HG03095 (cell line): Measurements from ENCODE around the gene DUSP18.
"Not testable (repeated sequence)": the region's sequence is repeated elsewhere in the genome, so short reads cannot be mapped to it uniquely, and the experiment has no call there.

ENCODE experiments used
- ATAC-seq: cut with Tn5 transposase; IDR thresholded peaks from one replicate; pipeline ENCODE4 v1.9.1; 2021; ENCODE audit warnings: moderate library complexity; ENCODE audit not compliant: unreplicated experiment

DUSP18 gene

DNA sequence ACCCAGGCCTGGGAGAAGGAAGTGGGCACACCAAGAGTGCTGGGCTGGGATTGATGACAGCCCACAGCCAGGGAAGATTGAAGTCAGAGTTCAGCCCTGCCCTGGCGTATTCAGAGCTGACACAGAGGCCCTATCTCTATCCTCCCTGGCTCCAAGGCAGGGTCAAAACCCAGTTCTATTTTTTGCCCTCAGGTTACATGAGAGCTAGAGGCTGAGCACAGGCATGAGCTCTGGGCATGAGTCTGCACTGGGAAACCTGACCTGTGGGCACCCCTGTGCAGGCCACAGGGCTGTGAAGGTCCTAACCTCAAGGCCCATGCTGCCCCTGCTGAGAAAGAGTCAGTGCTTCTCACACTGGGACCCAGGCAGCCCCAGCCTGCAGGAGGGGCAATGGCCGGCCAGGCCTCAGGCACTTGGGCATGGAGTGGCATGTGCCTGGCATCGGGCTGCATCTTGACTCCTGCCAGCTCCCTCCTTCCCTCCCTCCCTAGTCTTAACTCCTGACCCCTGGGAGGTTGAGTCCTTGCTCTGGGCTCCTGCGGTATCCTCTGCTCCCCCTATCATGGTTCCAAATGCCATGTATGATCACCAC lies 26.7 kb downstream of the DUSP18 start:
- ATAC-seq: no peak

GRCh38 chr22:30640361-30640760 lies 27.3 kb downstream of the DUSP18 start:
- no peak for ATAC-seq

DNA sequence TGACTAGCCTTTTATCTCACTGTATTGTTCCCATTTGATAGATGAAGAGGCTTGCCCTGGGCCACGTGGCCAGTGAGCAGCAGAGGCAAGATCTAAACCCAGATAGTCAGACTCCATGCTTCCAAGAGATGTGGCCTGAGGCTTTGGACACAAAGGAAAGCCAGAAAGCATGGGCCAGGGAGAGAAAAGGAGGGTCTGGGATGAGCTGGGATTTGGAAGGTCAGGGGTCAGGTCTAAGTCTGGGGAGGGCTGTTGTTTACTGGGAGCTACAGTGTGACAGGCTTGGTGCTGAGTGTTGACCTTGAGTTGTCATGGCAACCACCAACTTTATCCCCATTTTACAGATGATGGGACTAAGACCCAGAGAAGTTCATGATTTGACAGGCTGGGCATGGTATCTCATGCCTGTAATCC lies 30.0 kb downstream of the DUSP18 start:
- ATAC-seq: no peak

DNA sequence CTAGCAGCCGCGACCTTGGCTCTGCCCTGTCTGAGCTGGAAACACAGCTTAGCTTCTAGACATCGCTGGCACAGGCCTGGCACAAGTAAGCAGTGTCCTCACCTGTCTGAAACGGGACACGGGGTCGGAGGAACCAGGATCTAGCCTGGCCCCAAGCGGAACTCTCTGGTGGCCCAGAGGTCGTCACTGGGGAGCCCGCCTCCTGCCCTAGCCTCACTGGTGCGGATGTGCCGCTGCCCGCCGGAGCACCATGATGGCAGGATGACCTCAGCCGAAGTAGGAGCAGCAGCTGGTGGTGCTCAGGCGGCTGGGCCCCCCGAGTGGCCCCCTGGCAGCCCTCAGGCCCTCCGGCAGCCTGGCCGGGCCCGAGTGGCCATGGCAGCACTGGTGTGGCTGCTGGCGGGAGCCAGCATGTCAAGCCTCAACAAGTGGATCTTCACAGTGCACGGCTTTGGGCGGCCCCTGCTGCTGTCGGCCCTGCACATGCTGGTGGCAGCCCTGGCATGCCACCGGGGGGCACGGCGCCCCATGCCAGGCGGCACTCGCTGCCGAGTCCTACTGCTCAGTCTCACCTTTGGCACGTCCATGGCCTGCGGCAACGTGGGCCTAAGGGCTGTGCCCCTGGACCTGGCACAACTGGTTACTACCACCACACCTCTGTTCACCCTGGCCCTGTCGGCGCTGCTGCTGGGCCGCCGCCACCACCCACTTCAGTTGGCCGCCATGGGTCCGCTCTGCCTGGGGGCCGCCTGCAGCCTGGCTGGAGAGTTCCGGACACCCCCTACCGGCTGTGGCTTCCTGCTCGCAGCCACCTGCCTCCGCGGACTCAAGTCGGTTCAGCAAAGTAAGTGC lies 31.2 kb downstream of the DUSP18 start:
- no peak for ATAC-seq

DNA sequence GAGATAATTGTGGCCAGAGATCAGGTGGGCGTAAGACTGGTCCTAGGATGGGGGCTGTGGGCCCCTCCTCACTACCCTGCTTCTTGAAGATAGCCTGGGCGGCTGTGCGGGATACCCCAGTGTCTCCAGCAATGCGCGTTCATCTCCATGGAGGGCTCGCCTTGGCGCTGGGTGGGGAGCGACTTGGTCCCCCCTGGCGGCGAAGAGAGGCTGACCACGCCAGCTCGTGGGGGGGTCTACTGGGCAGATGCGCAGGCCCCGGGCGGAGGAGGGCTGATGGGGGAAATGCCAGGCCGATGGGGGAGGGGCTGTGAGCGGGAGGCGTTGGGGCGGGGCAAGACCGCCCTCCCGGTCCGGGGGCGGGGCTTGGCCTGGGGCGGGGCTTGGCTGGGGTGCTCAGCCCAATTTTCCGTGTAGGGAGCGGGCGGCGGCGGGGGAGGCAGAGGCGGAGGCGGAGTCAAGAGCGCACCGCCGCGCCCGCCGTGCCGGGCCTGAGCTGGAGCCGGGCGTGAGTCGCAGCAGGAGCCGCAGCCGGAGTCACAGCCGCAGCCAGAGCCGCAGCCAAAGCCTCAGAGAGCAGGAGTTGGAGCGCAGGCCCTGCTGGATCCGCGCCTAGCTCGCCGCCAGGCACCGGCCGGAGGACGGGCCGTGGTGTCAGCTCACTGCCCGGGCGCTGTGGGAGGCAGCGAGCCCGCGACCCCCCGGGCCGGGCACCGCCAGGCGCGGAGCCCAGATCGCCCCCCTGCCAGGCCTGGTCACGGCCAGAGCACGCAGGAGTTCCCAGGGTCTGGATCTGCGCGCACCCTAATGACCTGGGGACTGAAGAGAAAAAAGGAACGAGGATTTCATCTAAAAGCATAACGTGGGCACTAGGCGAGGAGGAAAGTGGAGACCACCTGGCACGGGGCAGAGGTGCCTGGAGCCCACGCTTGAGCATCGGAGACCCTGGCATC lies 32.1 kb downstream of the DUSP18 start, which contains the start of gene SLC35E4:
TSS of gene SLC35E4 (plus strand) at position 509 of the 953 bp plus-strand sequence. CDS start 670 bp downstream, outside the sequence.
- peak; percentile 58 for ATAC-seq

GRCh38 chr22:30634471-30635233 lies 33.0 kb downstream of the DUSP18 start:
- peak; percentile 46 for ATAC-seq

GRCh38 chr22:30631469-30631868 lies 36.2 kb downstream of the DUSP18 start:
- not testable (repeated sequence) for ATAC-seq

DNA sequence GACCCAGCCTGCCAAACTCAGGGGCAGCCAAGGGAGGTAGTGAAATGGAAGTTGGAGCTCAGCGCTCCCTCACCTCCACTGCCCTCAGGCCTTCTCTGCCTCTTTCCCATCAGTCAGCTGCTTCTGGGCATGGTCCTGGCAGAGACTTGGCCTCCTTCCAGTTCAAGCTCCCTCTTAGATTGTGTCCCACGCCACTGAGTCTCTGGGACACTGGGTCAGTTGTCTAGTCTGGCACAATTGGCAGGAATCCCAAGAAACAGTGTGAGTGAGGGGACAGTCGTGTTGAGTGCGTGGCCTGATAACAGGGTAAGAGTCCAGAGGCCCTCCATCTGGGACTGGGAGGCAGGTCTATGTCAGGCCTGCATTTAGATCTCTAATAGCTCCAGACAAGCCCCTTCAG lies 39.2 kb downstream of the DUSP18 start:
- no peak for ATAC-seq

DNA sequence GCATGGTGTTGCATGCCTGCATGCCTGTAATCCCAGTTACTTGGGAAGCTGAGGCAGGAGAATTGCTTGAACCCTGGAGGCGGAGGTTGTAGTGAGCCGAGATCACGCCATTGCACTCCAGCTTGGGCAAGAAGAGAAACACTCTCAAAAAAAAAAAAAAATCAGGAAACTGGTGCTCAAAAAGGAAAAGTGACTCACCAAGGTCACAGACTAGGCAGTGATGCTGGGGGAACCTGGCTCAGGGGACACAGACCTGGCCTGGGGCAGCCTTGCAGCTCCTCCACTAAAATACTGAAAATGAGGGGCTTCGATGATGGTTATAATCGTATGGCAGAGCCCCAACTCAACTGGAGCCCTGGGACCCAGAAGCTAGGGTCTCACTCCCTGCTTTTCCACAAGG lies 40.2 kb downstream of the DUSP18 start:
- no peak for ATAC-seq

DNA sequence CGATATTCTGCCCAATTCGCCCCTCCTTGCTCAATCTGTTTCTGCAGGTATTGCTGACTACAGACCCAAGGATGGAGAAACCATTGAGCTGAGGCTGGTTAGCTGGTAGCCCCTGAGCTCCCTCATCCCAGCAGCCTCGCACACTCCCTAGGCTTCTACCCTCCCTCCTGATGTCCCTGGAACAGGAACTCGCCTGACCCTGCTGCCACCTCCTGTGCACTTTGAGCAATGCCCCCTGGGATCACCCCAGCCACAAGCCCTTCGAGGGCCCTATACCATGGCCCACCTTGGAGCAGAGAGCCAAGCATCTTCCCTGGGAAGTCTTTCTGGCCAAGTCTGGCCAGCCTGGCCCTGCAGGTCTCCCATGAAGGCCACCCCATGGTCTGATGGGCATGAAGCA lies 41.3 kb downstream of the DUSP18 start:
- no peak for ATAC-seq

GRCh38 chr22:30619909-30620308 lies 47.8 kb downstream of the DUSP18 start:
- not testable (repeated sequence) for ATAC-seq

DNA sequence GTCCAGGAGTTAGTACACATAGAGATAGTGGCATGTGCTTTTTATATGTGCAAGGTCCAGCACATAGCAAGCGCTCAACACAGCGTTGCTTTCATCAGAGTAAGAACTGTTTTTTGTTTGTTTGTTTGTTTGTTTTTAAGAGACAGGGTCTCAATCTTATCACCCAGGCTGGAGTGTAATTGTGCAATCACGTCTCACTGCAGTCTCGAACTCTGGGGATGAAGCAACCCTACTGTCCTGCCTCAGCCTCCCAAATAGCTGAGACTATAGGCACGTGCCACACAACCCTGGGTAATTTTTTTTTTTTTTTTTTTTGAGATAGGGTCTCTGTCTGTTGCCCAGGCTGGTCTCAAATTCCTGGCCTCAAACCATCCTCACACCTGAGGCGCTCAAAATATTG lies 49.9 kb downstream of the DUSP18 start:
- ATAC-seq: no peak

DNA sequence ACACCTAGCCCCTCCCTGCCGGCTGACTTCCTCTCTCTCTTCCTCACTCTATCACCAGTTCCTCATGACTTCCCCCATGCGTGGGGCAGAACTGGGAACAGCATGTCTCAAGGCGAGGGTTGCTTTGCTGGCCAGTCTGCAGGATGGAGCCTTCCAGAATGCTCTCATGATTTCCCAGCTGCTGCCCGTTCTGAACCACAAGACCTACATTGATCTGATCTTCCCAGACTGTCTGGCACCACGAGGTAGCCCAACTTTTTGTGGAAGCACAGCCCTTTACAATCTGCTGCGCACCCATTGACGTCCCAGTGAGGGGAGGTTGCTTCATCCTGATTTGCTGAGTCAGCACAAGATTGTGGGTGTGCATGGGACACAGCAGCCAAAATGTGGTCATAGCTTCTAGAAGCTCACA lies 52.1 kb downstream of the DUSP18 start:
- no peak for ATAC-seq

- no peak for ATAC-seq
Observed at GRCh38 chr22:30614879-30615278, 52.8 kb downstream of the DUSP18 start.

DNA sequence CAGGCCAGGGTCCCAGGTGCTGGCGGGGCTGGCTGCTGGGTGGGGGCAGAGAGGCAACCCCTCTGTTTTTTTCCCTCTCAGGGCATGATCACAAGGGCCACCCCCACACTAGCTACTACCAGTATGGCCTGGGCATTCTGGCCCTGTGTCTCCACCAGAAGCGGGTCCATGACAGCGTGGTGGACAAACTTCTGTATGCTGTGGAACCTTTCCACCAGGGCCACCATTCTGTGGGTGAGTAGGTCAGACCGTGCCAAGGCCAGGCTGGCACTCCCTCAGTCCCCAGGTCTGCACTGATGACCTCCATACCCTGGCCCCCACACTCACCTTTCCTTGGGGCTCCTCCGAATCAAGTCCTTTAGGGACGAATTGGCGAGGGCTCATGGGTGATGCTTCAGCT lies 53.4 kb downstream of the DUSP18 start:
- ATAC-seq: no peak

- ATAC-seq: no peak
Observed at GRCh38 chr22:30612789-30613188, 54.9 kb downstream of the DUSP18 start.
